HL-60 (cell line): Measurements from ENCODE around the gene GCNA.
"Not testable (repeated sequence)": the region's sequence is repeated elsewhere in the genome, so short reads cannot be mapped to it uniquely, and the experiment has no call there.

Source experiments
- DNase-seq, 2 experiments: peaks; one replicate each; pipeline ENCODE4 v3.0.0-alpha.2; 2010 to 2020; ENCODE audit warnings: low read depth in 1 of 2, low spot score in 1 of 2
- H3K27ac ChIP-seq: fragments of 250-450 bp; sonication (Bioruptor Pico); replicated peaks from 2 replicates; pipeline ENCODE4 v1.5.1; 2020; ENCODE audit warnings: mild to moderate bottlenecking, moderate library complexity
- H3K27me3 ChIP-seq: fragments of 250-450 bp; sonication (Bioruptor Pico); 2 replicates; pipeline ENCODE4 v1.5.1; 2021; ENCODE audit warnings: mild to moderate bottlenecking, moderate library complexity; ENCODE audit not compliant: insufficient read depth, poor library complexity, severe bottlenecking
- H3K4me3 ChIP-seq: replicated peaks from 2 replicates; pipeline ENCODE4 v1.5.1; 2011; ENCODE audit warnings: mild to moderate bottlenecking, control low read depth, low read length; ENCODE audit not compliant: insufficient read depth
- CTCF ChIP-seq: IDR thresholded peaks from one replicate; pipeline ENCODE4 v1.5.1; 2011; ENCODE audit warnings: low read length, control low read depth, inconsistent platforms; ENCODE audit not compliant: insufficient read depth
- GABPA ChIP-seq: IDR thresholded peaks from 2 replicates; pipeline ENCODE4 v1.6.1; 2012; ENCODE audit warnings: low read depth
- POLR2AphosphoS5 ChIP-seq: IDR thresholded peaks from 2 replicates; pipeline ENCODE4 v1.6.1; 2012; ENCODE audit warnings: low read depth
- SPI1 ChIP-seq: IDR thresholded peaks from 2 replicates; pipeline ENCODE4 v1.6.1; 2012; ENCODE audit warnings: low read depth, mild to moderate bottlenecking, borderline replicate concordance
- TF ChIP-seq, protein P1 (sequence below): IDR thresholded peaks from 2 replicates; pipeline ENCODE4 v1.6.1; 2012; ENCODE audit warnings: low read depth; ENCODE audit not compliant: insufficient replicate concordance

GCNA gene

GRCh38 chrX:71558920-71559319 is 19.3 kb upstream of the GCNA start:
- H3K27ac ChIP-seq = no peak overlapping the region
- no peak overlapping the region for H3K4me3 ChIP-seq
- H3K27me3 ChIP-seq = no peaks in the 10 kb centered on the region
- no peak for DNase-seq
- TF ChIP-seq SPI1 (no peak), GABPA (no peak), CTCF (no peak), POLR2AphosphoS5 (no peak)
- TF ChIP-seq, protein P1, sequence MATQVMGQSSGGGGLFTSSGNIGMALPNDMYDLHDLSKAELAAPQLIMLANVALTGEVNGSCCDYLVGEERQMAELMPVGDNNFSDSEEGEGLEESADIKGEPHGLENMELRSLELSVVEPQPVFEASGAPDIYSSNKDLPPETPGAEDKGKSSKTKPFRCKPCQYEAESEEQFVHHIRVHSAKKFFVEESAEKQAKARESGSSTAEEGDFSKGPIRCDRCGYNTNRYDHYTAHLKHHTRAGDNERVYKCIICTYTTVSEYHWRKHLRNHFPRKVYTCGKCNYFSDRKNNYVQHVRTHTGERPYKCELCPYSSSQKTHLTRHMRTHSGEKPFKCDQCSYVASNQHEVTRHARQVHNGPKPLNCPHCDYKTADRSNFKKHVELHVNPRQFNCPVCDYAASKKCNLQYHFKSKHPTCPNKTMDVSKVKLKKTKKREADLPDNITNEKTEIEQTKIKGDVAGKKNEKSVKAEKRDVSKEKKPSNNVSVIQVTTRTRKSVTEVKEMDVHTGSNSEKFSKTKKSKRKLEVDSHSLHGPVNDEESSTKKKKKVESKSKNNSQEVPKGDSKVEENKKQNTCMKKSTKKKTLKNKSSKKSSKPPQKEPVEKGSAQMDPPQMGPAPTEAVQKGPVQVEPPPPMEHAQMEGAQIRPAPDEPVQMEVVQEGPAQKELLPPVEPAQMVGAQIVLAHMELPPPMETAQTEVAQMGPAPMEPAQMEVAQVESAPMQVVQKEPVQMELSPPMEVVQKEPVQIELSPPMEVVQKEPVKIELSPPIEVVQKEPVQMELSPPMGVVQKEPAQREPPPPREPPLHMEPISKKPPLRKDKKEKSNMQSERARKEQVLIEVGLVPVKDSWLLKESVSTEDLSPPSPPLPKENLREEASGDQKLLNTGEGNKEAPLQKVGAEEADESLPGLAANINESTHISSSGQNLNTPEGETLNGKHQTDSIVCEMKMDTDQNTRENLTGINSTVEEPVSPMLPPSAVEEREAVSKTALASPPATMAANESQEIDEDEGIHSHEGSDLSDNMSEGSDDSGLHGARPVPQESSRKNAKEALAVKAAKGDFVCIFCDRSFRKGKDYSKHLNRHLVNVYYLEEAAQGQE = no peak

- H3K4me3 ChIP-seq, DNase-seq, H3K27me3 ChIP-seq, H3K27ac ChIP-seq: not testable (repeated sequence)
Observed at GRCh38 chrX:71559773-71560172, 18.5 kb upstream of the GCNA start.

DNA sequence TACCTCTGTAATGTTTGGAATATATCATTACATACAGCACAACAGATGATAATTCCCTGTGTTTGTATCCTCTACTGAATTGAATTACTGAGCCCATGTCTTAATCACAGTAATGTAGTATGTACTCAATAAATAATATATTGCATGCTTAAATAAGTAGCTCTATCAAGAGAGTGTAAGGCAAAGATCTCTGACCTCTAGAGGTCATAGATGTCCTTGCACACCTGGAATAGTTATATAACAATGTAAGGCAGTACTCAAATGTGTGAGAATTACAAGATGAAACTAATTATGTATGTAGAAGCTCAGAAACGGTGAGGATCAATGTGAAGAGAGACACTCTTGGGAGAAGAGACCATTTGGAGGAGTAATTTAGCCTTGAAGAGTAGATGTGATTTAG is 14.3 kb upstream of the GCNA start:
- Histone ChIP-seq H3K27me3 (no peaks in the 10 kb centered on the region), H3K4me3 (no peak overlapping the region), H3K27ac (no peak overlapping the region)
- no peak for TF ChIP-seq GABPA
- TF ChIP-seq CTCF = no peak
- TF ChIP-seq SPI1 = no peak
- TF ChIP-seq, protein P1 = no peak
- TF ChIP-seq POLR2AphosphoS5 = no peak
- DNase-seq = no peak

GRCh38 chrX:71565474-71566041 is 12.7 kb upstream of the GCNA start:
- TF ChIP-seq GABPA (no peak), SPI1 (no peak), CTCF (no peak), POLR2AphosphoS5 (no peak)
- TF ChIP-seq, protein P1 = no peak
- no peak overlapping the region for H3K27ac ChIP-seq
- no peak overlapping the region for H3K4me3 ChIP-seq
- H3K27me3 ChIP-seq = no peaks in the 10 kb centered on the region
- DNase-seq = no peak

- not testable (repeated sequence) for H3K27me3 ChIP-seq, H3K4me3 ChIP-seq, DNase-seq, H3K27ac ChIP-seq
Observed at GRCh38 chrX:71571390-71571789, 6.8 kb upstream of the GCNA start.
